Measurements from ENCODE around the gene ANO2.
"Not testable (repeated sequence)": the region's sequence is repeated elsewhere in the genome, so short reads cannot be mapped to it uniquely, and the experiment has no call there.

ANO2 gene

DNA sequence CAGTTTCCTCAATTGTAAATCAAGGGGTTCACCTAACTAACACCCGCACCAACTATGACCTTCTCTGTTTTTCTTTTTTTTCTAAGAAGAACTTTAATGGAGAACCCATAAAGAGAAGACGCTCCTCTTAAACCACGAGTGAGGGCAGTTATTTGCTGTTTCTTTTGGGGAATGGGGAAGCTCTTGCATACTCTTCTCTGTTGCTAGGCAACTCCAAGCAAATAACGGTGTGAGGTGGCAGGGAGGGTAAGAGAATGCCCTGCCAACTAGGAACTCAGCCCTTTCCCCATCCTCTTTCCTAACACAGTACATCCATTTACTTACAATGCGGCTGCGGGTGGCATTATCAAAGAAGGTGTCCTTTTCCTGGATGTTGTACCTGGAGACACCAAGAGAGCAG, 114.9 kb downstream of the ANO2 start:
- in situ Hi-C loops (cut with HindIII; ENCODE audit: low sequenced_read_pairs) = no loop called here

DNA sequence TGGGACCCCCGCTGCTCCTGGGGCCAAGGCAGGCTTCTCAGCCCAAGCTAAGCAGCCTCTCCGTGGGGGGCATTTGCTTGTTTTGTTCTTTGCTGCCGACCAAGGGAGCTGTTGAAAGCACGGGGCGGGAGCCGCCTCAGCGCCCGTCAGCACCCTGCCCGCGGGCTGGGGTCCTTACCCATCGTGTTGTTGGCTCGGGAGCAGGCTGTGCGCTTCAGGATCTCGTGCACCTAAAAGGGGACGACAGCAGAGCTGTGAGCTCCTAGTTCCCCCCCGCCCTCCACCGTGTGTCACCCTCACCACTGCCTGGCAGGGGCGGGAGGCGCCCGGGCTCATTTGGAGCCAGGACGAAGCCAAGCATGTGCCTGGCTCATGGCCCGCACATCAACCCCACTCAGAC, 117.5 kb downstream of the ANO2 start:
- in situ Hi-C loops (cut with HindIII; ENCODE audit: low sequenced_read_pairs) = no loop called here

DNA sequence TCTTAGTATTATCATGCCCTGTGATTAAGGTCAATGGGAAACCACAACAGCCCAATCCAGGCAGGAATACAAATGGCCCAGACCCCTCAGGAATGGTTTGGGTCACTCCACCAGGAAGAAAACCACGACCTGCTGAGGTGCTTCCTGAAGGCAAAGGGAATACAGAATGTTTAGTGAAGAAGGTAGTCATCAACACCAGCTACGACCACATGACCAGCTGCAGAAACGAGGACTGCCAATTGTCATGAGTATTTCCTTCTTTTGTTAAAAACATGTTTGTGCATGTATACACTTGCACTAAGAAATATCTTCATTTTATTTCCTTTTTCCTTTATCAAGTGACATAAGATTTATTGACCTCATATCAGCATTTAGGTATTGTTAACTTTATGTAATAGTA, 119.3 kb downstream of the ANO2 start:
- in situ Hi-C loops (cut with HindIII; ENCODE audit: low sequenced_read_pairs) = not testable (repeated sequence)

DNA sequence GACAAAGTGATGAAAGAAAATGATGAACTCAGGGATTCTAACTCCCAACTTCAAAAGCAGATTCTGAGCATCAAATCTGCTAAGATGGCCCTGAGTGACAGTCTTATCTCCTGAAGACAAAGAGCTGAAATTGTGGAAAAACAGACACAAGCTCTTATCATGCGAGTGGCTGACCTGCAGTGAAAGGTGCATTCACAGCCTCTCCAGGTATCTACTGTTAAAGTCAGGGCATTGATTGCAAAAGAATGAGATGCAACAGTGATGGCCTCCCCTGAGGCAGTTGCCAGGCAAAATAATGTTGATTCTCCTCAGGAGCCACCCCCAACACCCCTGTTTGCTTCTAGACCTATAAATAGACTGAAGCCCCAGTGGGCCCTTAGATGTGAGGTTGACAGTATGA, 126.2 kb downstream of the ANO2 start:
- in situ Hi-C loops (cut with HindIII; ENCODE audit: low sequenced_read_pairs) = not testable (repeated sequence)

DNA sequence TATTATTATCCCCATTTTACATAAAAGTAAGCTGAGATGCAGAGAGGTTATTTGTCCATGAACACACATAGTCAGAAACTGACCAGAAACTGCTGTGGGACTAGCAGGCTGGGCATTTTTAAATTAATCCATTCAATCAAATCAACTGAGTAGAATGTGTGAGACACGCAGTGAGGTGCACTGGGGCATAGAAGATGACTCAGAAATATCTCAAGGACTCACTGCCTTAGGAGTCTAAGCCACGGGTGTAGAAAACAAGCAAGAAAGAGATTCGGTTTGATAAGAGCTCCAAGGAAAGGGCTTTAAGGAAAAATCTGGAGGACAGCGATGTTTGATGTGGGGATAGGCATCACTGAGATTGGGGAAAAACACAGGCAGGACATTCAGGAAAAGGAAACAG, 127.8 kb downstream of the ANO2 start:
- in situ Hi-C loops (cut with HindIII; ENCODE audit: low sequenced_read_pairs) = no loop called here

DNA sequence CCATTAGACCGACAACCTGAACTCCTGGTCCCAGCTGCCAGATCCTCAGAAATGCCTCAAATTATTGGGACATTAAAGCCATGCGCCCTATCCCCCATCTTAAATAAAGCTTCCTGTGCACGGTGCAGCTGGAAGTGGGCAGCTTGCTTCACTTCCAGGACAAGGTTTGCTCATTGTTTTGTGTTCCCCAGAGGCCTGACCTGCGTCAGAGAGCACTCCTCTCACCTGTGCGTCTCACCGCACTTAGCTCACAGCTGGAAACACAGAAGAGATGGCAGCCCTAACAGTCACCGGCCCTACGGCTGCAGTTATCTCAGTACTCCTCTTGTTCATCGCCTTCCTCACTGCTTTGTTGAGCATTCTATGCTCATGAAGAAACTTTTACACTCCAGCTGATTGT, 135.5 kb downstream of the ANO2 start:
- in situ Hi-C loops (cut with HindIII; ENCODE audit: low sequenced_read_pairs) = no loop called here

DNA sequence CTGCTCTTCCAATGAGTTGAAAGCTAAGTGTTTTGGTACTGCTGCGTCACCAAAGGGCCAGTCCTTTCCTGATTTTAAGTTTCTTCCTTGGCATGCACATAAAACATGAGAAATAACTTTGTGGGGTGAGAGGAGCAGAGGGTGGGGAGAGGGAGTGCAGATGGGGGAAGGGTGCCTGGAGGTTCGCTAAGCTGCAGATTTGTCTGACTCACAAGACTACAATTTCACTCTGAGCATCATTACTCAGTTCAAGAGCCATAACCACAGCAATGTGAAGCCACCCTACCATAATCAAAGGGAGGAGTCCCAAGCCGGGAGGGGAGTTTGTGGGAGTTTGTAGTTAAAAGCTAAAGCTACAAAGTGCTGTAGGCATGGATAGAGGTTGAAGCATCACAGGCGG, 136.1 kb downstream of the ANO2 start:
- in situ Hi-C loops (cut with HindIII; ENCODE audit: low sequenced_read_pairs) = no loop called here

DNA sequence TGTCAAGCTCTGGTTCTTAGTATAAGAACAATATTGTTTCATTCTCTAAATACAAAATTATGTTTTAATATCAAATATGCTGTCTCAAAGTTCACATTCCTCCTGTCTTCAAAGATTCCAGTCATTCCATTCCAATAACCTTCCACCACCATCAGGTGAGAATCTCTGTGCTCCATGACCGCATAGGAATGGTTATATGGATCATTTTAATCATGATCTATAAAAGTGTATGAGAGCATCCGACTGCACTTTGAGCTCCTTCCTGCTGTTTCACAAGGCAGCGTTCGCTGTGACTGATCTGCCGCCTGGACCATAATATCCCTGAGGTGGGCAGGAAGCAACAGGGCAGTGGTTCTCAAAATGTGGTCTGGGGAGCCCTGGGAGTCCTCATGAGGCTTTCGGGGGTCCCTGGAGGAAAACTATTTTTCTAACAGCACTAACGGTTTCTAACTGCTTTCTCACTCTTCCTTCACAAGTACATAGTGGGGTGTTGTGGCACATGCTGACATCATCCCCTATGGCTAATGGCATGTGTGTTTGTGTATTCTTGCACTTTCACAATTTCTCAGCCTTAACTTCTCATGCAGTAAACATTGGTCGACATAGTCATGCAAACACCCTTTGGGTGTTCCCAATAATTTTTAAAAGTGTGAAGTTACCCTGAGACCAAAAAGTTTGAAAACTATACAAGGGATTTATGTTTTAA, 137.4 kb downstream of the ANO2 start:
- in situ Hi-C loops (cut with HindIII; ENCODE audit: low sequenced_read_pairs) = no loop called here

DNA sequence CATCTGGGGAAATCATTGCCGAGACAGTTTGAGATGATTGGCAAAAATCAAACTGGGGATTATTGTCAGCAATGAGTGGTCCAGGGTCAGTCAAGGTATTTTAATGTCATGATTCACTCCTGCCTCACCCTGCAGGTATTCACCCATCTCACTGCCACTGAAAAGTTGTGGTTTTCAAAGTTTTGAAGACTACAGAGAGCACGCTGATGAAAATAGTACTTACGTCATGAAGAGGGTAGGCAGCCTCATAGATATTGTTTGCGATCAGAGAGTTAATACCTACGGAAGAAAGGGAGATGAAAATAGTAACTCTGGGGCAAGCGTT, 138.0 kb downstream of the ANO2 start:
- in situ Hi-C loops (cut with HindIII; ENCODE audit: low sequenced_read_pairs) = no loop called here

DNA sequence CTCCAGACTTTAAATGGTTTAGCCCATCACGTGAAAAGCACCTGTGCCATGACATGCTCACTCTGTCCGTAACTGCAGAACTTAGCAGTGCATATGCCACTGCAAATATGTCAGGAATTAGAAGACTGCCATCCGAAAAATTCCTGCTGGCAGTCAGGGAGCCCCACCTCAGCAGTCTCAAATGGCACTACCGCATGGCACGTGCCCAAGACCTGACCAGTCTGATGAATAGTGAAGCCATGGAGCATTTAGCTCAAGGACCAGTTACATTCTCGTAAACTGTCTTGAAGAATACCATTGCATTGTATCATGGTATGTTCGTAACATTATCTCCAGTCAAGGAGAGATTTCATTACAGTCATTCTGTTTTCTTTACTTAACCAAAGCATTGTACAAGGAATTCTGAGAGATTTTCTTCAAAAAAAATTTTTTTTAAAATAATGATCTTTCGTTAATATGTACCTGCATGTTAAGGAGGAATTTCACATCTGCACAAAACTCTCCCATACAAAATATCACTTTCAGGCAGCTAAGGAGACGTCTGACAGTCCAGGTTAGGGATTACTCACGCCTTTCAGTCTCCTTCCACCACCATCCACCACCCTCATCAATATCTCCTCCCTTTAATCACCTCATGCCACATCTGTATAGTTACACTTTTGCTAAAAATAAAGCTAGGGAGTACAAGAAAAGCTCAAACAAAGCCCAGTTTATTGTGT, 138.5 kb downstream of the ANO2 start:
- in situ Hi-C loops (cut with HindIII; ENCODE audit: low sequenced_read_pairs) = no loop called here

DNA sequence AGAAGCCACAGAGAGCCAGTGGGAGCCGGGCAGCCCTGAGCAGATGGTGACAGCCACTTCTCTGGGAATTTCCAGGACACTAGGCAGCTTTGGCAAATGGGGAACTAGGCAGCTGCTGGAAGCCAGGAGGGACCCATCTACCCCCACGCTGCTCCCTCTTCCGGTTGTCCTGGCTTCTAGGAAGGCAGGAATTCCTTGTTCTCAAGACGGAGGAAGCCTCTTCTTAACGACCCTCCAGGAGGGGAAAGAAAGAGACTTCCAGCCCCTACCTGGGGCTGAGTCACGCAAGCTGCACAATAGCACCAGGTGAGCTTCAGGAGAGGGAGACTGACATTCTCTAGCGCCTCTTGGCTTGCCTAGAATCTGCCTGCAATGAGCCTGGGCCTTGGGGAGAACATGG, 141.5 kb downstream of the ANO2 start:
- in situ Hi-C loops (cut with HindIII; ENCODE audit: low sequenced_read_pairs) = no loop called here

DNA sequence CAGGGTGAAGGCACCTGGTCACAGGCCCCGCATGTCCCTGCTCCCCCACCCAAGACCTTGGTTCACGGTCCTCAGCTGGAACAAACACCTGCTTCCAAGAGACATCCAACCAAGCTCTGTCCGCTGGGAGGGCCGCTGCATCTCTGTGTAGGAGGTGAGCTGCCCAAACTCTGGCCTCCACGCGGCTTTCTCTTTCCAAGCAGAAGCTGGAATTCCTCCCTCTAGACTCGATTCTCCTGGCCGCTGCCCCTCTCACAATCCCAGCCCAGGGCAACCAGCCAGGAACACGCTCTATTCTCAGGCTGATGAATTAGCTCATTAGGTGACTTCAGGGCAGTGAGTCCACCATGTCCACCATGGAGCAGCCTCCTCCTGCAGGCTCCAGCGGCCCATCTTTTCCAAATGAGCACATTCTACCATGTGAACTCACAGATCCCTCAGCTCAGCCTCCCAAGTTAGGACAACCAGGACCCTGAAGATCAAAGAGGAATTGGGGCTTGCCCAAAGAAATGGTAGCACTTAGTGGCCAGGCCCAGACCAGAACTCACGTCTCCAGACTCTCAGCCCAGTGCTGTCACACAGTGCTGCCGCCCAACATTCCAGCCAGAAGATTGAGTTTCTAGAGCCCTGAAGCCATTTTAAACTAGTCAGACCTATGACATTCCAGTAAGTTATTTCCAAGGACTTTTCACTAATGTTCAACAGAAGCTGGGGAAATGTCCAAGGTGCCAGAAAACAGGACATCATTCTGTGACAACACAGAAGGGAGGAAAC, 146.6 kb downstream of the ANO2 start:
- in situ Hi-C loops (cut with HindIII; ENCODE audit: low sequenced_read_pairs) = no loop called here

DNA sequence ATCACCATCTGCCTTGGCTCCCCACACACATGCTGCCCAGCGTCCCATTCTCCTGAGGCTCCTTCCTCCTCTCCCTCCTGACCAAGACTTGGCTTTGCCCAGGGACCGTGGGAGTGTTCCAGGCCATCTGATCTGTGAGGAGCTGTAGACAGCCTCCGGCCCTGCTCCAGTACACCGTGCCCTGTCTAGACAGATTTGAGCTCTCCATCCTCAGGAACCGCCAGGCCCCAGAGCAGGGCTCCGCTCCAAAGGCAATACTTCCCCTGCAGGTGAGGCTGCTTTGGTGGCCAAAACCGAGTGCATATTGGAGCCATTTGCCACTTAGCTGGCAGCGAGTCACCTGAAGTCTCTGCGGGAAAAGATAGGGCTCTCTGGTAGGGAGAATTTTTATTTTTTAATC, 147.4 kb downstream of the ANO2 start:
- in situ Hi-C loops (cut with HindIII; ENCODE audit: low sequenced_read_pairs) = no loop called here

DNA sequence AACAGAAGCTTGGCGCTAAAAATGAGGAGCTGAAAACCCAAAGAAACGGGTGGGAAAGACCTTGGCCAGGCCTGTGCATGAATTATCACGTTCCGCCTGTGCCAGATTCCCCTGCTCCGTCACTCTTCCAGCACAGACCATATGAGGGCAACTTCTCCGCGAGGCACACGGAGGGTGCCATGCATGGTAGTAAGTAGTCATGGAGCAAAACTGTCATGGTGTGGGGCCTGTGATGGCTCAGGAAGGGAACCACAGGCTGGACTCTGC, 148.2 kb downstream of the ANO2 start:
- in situ Hi-C loops (cut with HindIII; ENCODE audit: low sequenced_read_pairs) = no loop called here

DNA sequence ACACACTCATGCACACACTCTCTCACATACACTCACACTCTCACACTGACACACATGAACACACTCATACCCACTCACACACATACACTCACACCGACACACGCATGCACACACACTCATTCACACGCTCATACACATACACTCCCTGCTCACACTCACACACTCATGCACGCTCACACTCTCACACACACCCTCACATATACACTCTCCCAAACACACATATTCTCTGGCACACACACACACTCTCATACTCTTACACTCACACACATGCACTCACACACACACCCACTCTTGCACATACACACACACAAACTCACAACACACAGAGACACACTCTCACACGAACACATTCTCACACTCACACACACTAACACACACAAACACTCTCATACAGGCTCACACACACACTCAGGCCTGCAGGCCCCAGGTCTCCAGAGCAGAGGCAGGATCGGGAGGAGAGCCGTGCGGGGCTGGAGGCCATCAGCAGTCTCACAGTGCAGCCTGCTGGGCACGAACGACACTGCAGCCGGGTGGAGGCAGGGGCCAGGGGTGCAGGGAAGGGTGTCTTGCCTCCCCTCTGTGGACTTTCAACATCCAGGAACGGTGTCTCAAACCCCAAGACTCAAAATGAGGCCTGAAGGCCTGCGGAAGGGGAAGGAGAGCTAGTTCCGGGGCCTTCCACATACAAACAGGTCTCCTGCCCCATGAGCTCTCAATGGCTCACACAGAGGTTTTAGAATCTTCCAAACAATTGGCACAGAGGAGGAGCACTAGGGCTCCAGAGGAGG, 148.7 kb downstream of the ANO2 start:
- in situ Hi-C loops (cut with HindIII; ENCODE audit: low sequenced_read_pairs) = no loop called here

DNA sequence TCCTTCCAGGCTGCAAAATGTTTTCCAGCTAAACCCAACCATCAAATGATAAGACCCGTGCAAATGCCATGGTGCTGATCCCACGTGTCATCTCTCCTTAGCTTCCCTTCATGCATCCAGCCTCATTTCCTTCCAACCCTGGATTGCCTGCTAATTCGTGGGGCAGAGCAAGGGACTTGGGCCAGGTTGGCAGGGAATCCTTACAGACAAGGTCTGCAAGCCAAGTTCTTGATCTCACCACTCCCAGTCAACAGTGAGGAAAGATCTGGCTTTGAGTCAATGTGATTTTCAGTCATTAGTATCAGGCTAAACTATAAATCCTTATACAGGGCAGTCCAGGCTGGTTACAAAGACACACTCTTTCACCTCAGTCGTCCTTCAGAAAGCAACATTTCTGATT, 150.9 kb downstream of the ANO2 start:
- in situ Hi-C loops (cut with HindIII; ENCODE audit: low sequenced_read_pairs) = no loop called here

DNA sequence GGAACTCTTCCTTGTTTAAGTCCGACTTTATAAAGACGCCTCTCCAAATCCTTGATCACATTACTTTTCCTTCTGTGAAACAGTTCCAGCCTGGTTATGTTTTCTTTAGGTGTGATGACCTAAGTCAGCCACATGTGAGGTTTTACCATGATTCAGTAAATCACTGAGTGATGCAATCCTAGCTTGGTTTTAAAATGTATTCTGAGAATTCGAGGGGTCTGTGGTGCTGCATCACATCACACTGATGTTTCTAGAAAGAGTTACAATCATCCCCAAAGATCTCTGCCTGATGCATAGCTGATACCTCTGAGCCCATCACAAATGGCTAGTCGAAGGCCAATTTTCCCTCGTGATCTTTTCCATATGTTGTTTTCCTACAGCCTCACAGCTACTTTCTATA, 152.7 kb downstream of the ANO2 start:
- in situ Hi-C loops (cut with HindIII; ENCODE audit: low sequenced_read_pairs) = no loop called here

DNA sequence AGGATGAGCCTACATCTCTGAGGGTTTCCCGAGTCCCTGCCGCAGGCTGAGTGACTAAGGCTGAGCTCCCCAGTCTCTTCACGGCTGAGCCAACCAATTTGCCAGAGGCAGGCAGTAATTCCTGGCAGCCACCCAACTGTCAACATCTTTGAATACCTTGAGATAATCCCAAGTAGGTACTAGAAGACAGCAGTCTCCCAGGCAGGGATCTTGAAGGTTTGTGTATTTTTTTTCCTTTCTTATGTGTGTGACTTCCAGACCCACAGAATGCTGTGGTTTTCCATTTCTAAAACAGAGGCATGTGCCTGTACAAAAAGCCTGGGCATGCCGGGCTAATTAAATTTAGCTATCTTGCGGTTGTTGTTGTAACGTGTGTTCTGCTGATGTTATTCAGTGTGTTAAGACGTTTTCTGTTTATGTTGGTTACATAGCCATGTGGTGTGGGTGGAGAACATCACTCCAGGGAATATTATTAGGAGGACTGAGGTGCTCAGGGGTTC, 155.5 kb downstream of the ANO2 start:
- in situ Hi-C loops (cut with HindIII; ENCODE audit: low sequenced_read_pairs) = no loop called here

DNA sequence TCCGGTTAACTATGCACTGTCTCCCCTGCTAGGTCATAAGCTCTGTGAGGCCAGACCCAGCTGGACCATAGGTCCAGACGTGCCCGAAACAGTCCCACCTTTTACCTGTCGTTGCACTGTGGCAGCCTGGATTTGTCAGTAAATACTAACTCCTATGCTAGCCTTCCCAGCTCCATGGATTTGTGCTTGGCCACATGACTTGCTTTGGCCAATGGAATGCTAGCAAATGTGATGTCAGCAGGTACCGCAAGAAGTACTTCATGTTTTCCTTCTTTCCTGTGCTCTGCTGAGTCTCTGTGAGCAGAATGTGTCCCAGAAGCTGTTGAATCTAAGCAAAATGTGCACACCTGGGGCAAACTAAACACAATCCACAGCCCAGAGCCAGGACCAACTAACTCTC, 157.2 kb downstream of the ANO2 start:
- in situ Hi-C loops (cut with HindIII; ENCODE audit: low sequenced_read_pairs) = no loop called here

DNA sequence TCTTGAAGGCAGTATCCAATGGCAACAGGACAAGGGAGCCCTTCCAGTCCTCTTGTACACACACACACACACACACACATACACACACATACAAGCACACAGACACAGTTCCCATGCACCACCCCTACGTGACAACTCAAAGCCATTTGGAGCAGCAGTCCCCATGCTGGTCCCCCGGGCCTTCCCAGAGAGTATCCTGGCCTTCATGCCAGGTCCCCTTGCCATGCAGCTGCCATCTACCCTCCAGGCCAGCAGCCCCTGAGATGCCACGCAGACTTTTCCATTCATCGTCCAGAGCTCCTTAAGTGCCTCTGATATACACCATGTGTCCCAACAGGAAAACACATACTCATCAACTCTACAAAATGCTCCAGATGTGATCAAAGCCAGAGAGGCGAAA, 159.5 kb downstream of the ANO2 start:
- in situ Hi-C loops (cut with HindIII; ENCODE audit: low sequenced_read_pairs) = no loop called here

DNA sequence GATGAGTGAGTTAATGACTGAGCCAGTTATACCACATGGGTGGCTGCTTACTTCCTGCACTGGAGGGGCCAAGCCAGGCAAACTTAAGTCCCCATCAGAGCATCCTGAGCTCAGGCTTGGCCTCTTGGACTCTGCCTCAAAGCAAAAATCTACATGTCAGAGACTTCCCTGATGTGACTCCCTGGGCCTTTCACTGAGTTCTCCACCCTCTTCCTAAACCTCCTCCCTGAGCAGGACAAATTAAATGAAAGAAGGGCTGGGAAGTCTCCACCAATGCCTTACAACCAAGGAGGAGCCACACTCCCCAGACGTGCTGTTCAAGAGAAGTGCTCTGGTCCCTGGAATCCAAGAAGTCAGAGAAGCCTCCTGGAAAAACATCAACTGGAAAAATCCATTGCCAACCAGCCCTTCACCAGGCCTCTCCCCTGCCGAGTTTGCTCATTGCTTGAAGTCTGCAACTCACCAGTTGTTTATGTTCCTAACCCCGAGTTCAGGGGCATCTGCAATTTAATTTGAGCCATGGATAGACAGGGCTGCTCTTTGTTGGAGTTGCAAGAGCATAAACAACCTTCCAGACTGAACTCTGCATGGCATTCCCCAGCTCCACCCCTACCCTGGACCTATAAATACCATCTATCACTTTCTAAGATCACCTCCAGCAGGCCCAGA, 160.5 kb downstream of the ANO2 start:
- in situ Hi-C loops (cut with HindIII; ENCODE audit: low sequenced_read_pairs) = no loop called here
